Tibial nerve (tissue), 4 donors: Measurements from ENCODE around the gene UTS2R. TPM values are rescaled to one million over a fixed set of nuclear protein-coding genes. Genes with fewer than 3 reads are reported as not detected.
"Not testable (repeated sequence)": the region's sequence is repeated elsewhere in the genome, so short reads cannot be mapped to it uniquely, and the experiment has no call there.

ENCODE experiments used
- DNase-seq, 2 donors: peaks; one replicate each; pipeline ENCODE4 v3.0.0-alpha.2; 2019; ENCODE audit warnings: low spot score in 2 of 2
- H3K27ac ChIP-seq, 4 donors: fragments of 200-600 bp; sonication (generic) in 3 of 4; one replicate each; pipeline ENCODE4 v1.5.1; 2017 to 2019; ENCODE audit warnings: mild to moderate bottlenecking in 1 of 4
- H3K27me3 ChIP-seq, 2 donors: fragments of 200-600 bp; sonication (generic) in 1 of 2; one replicate each; pipeline versions ENCODE4 v1.5.1 to v1.6.0; 2017 to 2019
- H3K36me3 ChIP-seq, 3 donors: fragments of 200-600 bp; sonication (generic); one replicate each; pipeline ENCODE4 v1.5.1; 2018 to 2019
- H3K4me1 ChIP-seq, 4 donors: fragments of 200-600 bp; sonication (generic) in 3 of 4; one replicate each; pipeline ENCODE4 v1.5.1; 2017 to 2019
- H3K4me3 ChIP-seq, 4 donors: fragments of 200-600 bp; sonication (generic) in 3 of 4; one replicate each; pipeline ENCODE4 v1.5.1; 2017 to 2019; ENCODE audit warnings: mild to moderate bottlenecking in 1 of 4, moderate library complexity in 1 of 4
- H3K9me3 ChIP-seq, 4 donors: fragments of 200-600 bp; sonication (generic) in 3 of 4; one replicate each; pipeline ENCODE4 v1.5.1; 2017 to 2019
- EP300 ChIP-seq, 2 donors: sonication (generic); formaldehyde crosslinking; IDR thresholded peaks; one replicate each; pipeline ENCODE4 v1.6.1; 2017; ENCODE audit warnings: antibody characterized with exemption in 2 of 2, mild to moderate bottlenecking in 1 of 2
- POLR2A ChIP-seq, 2 donors: fragments of 450-650 bp; IDR thresholded peaks; one replicate each; pipeline ENCODE4 v1.6.1; 2017; ENCODE audit warnings: antibody characterized with exemption in 2 of 2, mild to moderate bottlenecking in 2 of 2, moderate library complexity in 2 of 2
- WGBS, 2 donors: methylation state at CpG; one replicate each; pipeline ENCODE4 v1.1.5; 2018; 5-methylcytosine and 5-hydroxymethylcytosine counted together
- total RNA-seq, 4 donors: library from RNA; depleted of rRNA; stranded (reverse); fragments of >200 nt; gene quantifications; one replicate each; pipeline ENCODE4 v1.1.0, GENCODE V29; 2016
- TF ChIP-seq, protein P1 (sequence below), 5 experiments: fragments of 200-600 bp in 3 of 5; fragments of 450-650 bp in 2 of 5; sonication (generic) in 3 of 5; IDR thresholded peaks; one replicate each; pipeline ENCODE4 v1.5.1; 2016 to 2019; ENCODE audit warnings: antibody characterized with exemption in 5 of 5, mild to moderate bottlenecking in 3 of 5, moderate library complexity in 2 of 5

UTS2R gene
- total RNA-seq, 4 donors from 2014 or later = 0.20 TPM; not detected in 3

DNA sequence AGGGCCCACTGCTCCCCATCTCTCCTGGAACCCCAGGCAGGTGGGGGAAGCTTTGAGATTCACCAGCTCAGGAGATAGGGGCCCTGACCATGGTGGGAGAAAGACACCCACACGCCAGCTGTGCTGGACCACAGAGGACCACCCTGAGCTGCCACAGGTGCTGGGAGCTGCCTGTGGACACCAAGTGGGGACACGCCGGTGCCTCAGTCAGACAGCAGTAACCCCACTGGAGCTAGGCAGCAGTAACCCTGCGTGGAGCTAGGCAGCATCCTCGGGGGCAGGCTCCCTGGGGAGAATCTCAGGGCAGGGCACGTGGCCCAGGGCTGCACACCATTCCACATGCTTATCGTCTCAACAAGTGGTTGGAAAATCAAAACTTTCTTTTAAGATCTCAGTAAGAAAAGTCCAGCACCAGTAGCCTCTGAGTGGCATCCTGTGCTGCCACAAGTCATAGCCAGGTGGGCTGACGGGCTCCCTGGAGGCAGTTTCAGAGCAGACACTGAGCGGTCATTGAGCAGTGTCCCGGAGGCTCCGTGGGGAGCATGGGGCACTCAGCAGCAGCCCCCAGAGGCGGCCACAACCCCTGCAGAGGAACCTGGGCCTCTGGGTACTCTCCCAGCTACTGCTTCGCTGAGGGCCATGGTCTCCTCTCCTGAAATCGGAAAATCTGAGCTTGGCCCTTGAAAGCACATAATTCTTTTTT, 38.6 kb downstream of the UTS2R start:
- H3K4me1 ChIP-seq = peaks cover 0 to 11% (median 0%) of the 10 kb centered on the region in 4 donors
- H3K36me3 ChIP-seq = peaks cover 0 to 64% (median 3%) of the 10 kb centered on the region in 3 donors
- no peaks in the 10 kb centered on the region for H3K9me3 ChIP-seq
- no peak overlapping the region for H3K27ac ChIP-seq
- no peak overlapping the region for H3K4me3 ChIP-seq
- WGBS, 2 donors = 86% methylated on average over 11 to 14 of the region's 14 CpGs
- H3K27me3 ChIP-seq = no peaks in the 10 kb centered on the region
- TF ChIP-seq EP300 (IDR thresholded peaks at IDR 0.05) = no peak
- TF ChIP-seq, protein P1, sequence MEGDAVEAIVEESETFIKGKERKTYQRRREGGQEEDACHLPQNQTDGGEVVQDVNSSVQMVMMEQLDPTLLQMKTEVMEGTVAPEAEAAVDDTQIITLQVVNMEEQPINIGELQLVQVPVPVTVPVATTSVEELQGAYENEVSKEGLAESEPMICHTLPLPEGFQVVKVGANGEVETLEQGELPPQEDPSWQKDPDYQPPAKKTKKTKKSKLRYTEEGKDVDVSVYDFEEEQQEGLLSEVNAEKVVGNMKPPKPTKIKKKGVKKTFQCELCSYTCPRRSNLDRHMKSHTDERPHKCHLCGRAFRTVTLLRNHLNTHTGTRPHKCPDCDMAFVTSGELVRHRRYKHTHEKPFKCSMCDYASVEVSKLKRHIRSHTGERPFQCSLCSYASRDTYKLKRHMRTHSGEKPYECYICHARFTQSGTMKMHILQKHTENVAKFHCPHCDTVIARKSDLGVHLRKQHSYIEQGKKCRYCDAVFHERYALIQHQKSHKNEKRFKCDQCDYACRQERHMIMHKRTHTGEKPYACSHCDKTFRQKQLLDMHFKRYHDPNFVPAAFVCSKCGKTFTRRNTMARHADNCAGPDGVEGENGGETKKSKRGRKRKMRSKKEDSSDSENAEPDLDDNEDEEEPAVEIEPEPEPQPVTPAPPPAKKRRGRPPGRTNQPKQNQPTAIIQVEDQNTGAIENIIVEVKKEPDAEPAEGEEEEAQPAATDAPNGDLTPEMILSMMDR (IDR thresholded peaks at IDR 0.05) = no peak
- no peak for TF ChIP-seq POLR2A (IDR thresholded peaks at IDR 0.05)
- no peak for DNase-seq

GRCh38 chr17:82411396-82412053, 40.0 kb downstream of the UTS2R start:
- peaks cover 0 to 53% (median 3%) of the 10 kb centered on the region in 3 donors for H3K36me3 ChIP-seq
- WGBS, 2 donors = 93 to 95% methylated on average over 20 to 24 of the region's 24 CpGs
- TF ChIP-seq EP300 (IDR thresholded peaks at IDR 0.05) (no peak), POLR2A (IDR thresholded peaks at IDR 0.05) (no peak)
- TF ChIP-seq, protein P1 (IDR thresholded peaks at IDR 0.05) = no peak

GRCh38 chr17:82412081-82412480, 40.5 kb downstream of the UTS2R start:
- peaks cover 0 to 52% (median 3%) of the 10 kb centered on the region in 3 donors for H3K36me3 ChIP-seq
- not testable (repeated sequence) for H3K27me3 ChIP-seq, H3K27ac ChIP-seq, H3K9me3 ChIP-seq, H3K4me3 ChIP-seq, DNase-seq
- 92 to 95% methylated on average over 15 to 16 of the region's 16 CpGs for WGBS, 2 donors
- H3K4me1 ChIP-seq = peaks cover 0 to 14% (median 0%) of the 10 kb centered on the region in 4 donors

More at GRCh38 chr17:82411396-82412053, 40.0 kb downstream of the UTS2R start:
- no peak for DNase-seq
- H3K4me3 ChIP-seq = no peak overlapping the region
- no peak overlapping the region for H3K27ac ChIP-seq
- H3K27me3 ChIP-seq = no peaks in the 10 kb centered on the region
- peaks cover 0 to 14% (median 0%) of the 10 kb centered on the region in 4 donors for H3K4me1 ChIP-seq
- H3K9me3 ChIP-seq = no peaks in the 10 kb centered on the region

DNA sequence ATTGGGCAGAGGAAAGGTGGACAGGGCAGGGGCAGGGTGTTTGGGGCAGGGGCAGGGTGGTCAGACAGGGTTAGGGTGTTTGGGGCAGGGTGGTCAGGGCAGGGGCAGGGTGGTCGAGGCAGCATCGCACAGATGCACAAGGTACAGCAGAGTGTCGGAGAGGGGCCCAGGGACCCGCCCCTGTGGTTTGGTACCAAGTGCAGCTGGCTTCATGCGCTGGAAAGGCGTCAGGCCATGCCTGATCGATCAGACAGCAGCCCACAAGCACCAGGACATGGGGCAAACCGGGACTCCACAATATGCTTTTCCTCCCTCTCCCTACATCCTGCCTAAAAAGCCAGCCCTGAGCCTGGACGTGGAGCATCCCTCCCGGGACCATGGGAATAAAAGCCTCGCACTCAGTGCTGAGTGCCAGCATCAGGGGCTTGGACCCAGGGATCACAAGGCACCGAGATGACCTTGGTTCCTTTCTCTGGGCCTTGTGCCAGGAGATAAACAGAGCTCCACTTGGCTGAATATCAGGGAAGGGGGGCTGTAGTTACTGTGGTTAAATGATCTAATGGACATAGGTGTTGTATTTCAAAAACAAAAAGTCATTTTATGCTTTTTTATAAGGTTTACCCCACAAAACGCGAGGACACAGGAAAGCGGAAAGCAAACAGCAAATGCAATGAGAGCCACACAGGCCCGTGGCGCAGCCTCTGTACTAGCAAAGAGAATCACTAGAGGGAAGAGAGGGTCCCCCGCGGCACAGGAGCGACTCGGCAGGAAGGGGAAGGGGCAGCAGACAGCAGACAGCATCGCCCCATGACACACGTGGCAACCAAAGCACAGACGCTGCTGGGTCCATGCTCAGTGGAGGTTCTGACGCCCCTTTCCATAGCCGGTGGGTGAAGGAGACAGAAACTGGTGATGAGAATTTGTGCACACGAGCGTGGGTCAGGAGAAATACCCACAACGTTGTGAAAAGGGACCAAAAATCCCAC, 41.3 kb downstream of the UTS2R start:
- Histone ChIP-seq H3K4me1 (peaks cover 0 to 21% (median 1%) of the 10 kb centered on the region in 4 donors), H3K4me3 (no peak overlapping the region), H3K36me3 (peaks cover 0 to 45% (median 3%) of the 10 kb centered on the region in 3 donors), H3K9me3 (no peaks in the 10 kb centered on the region), H3K27me3 (no peaks in the 10 kb centered on the region), H3K27ac (no peak overlapping the region)
- WGBS, 2 donors = 83 to 85% methylated on average over 29 of the region's 29 CpGs
- DNase-seq = no peak
- no peak for TF ChIP-seq POLR2A (IDR thresholded peaks at IDR 0.05)
- TF ChIP-seq, protein P1 (IDR thresholded peaks at IDR 0.05) = no peak

DNA sequence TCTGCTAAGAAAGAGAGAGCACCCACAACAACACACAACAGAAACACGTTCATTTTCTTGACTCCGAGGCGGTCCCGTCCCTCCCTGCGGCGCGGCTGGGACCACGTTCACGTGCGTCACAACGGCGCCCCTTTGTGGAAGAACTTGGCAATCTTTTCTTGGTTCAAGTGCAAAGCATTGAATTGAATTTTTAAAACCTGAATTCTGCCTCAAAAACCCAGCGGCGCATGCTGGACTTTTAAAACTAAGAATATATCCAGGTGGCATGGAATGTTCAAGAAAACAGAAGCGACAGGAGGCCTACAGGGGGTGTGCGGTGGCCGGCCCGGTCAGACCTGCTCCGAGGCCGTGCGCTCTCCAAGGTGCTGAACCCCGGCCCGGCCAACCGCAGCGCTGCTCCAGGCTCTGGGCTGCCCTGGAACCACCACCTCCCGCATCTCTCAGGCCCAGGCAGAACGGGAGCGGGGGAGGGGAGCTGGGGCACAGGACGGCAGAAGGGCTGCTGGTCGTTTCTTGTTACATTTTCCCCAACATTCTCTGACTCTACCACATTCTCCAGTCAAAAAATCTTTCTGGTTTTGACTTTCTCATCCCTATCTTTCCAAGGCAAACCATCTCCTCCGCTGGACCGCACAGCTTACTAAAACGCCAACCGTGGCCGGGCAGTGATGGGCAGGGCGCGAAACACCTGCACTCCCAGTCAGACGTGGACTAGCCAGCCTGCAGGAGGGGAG, 43.1 kb downstream of the UTS2R start:
- Histone ChIP-seq H3K9me3 (no peaks in the 10 kb centered on the region), H3K36me3 (peaks cover 0 to 27% (median 0%) of the 10 kb centered on the region in 3 donors), H3K4me3 (no peak overlapping the region), H3K27me3 (no peaks in the 10 kb centered on the region), H3K27ac (no peak overlapping the region), H3K4me1 (peaks cover 0 to 33% (median 2%) of the 10 kb centered on the region in 4 donors)
- peak in 1 of 2 donors; percentile 66 for DNase-seq
- WGBS, 2 donors = 19 to 21% methylated on average over 38 of the region's 38 CpGs
- TF ChIP-seq, protein P1 (IDR thresholded peaks at IDR 0.05) = peak; percentile 59 to 88 (median 70)
- TF ChIP-seq EP300 (IDR thresholded peaks at IDR 0.05) (peak in 1 of 2 donors; percentile 24), POLR2A (IDR thresholded peaks at IDR 0.05) (no peak)
